KMS-11 (cell line): ENCODE measurements around the gene SORCS2.

Experiments
- H2AFZ ChIP-seq: fragments of 200-600 bp; sonication (generic); 2 replicates; pipeline ENCODE4 v1.6.1; 2016; ENCODE audit warnings: antibody characterized with exemption, mixed run types, low read depth
- H3K27ac ChIP-seq: fragments of 200-600 bp; sonication (generic); 2 replicates; pipeline ENCODE4 v1.6.1; 2016; ENCODE audit warnings: mild to moderate bottlenecking, mixed run types
- H3K27me3 ChIP-seq: fragments of 200-600 bp; sonication (generic); 2 replicates; pipeline ENCODE4 v1.6.1; 2017; ENCODE audit warnings: mild to moderate bottlenecking, low read depth, mixed run types, moderate library complexity; ENCODE audit not compliant: insufficient read depth
- H3K36me3 ChIP-seq: fragments of 200-600 bp; sonication (generic); 2 replicates; pipeline ENCODE4 v1.6.1; 2017; ENCODE audit warnings: mild to moderate bottlenecking, mixed run types; ENCODE audit not compliant: insufficient read depth
- H3K4me1 ChIP-seq: fragments of 200-600 bp; sonication (generic); 2 replicates; pipeline ENCODE4 v1.6.1; 2016; ENCODE audit warnings: mild to moderate bottlenecking, low read depth, mixed run types; ENCODE audit not compliant: poor library complexity, severe bottlenecking
- H3K4me2 ChIP-seq: fragments of 200-600 bp; sonication (generic); 2 replicates; pipeline ENCODE4 v1.7.0; 2016; ENCODE audit warnings: mild to moderate bottlenecking, mixed run types
- H3K4me3 ChIP-seq: fragments of 200-600 bp; sonication (generic); IDR thresholded peaks from 2 replicates; pipeline ENCODE4 v1.6.1; 2017; ENCODE audit warnings: low read depth, low read length, mixed read lengths; ENCODE audit not compliant: insufficient read depth
- H3K79me2 ChIP-seq: fragments of 200-600 bp; sonication (generic); 2 replicates; pipeline ENCODE4 v1.6.1; 2016; ENCODE audit warnings: low read depth, mixed run types; ENCODE audit not compliant: insufficient read depth
- H3K9ac ChIP-seq: fragments of 200-600 bp; sonication (generic); 2 replicates; pipeline ENCODE4 v1.6.1; 2016; ENCODE audit warnings: mild to moderate bottlenecking, mixed run types
- H4K20me1 ChIP-seq: fragments of 200-600 bp; sonication (generic); 2 replicates; pipeline ENCODE4 v1.6.1; 2016; ENCODE audit warnings: mild to moderate bottlenecking, mixed run types; ENCODE audit not compliant: insufficient read depth
- CTCF ChIP-seq: fragments of 200-600 bp; sonication (generic); conservative IDR thresholded peaks from 2 replicates; pipeline ENCODE4 v1.6.1; 2017; ENCODE audit warnings: low read depth, mild to moderate bottlenecking, antibody characterized with exemption, low read length, moderate library complexity, mixed read lengths

Gene SORCS2

DNA sequence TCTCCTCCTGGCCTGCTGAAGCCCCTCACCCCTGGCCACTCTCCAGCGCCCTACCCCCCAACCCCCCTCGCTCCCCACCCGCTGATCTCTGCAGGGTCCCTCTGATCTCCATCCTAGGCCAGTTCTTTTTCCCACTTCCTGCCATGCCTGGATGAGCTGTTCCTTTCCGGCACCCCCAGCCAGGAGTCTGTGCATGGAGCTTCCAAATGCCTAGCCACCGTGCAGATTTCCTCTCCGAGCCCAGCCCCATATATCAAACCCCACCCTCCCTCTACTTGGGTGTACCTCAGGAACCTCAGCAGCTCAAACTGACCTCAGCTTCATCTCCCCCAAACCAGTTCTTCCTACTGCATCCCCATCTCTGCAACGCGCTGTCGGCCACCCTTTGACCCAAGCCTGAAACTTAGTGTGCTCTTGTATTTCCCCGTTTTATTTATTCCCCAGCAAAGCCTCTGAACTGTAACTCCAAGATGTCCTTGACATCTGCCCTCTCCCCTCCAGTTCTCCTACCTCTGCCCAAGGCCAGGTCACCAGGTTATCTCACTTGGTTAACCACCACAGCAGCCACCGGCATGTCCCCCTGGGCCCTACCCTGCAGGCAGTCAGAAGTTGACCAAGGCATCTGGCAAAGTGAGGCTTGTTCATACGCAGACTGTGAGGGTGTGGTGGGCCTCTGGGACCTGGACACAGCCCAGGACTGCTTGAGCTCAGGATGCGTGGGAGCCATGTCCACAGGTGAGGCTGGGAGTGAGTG lies 437.3 kb downstream of the SORCS2 start:
- Histone ChIP-seq H3K9ac (no peak overlapping the region), H2AFZ (no peak overlapping the region), H3K27ac (no peak overlapping the region), H3K79me2 (no peaks in the 10 kb centered on the region), H3K27me3 (no peaks in the 10 kb centered on the region), H3K36me3 (no peaks in the 10 kb centered on the region), H4K20me1 (no peaks in the 10 kb centered on the region), H3K4me3 (no peak overlapping the region), H3K4me2 (no peak overlapping the region), H3K4me1 (no peaks in the 10 kb centered on the region)
- no peak for TF ChIP-seq CTCF

DNA sequence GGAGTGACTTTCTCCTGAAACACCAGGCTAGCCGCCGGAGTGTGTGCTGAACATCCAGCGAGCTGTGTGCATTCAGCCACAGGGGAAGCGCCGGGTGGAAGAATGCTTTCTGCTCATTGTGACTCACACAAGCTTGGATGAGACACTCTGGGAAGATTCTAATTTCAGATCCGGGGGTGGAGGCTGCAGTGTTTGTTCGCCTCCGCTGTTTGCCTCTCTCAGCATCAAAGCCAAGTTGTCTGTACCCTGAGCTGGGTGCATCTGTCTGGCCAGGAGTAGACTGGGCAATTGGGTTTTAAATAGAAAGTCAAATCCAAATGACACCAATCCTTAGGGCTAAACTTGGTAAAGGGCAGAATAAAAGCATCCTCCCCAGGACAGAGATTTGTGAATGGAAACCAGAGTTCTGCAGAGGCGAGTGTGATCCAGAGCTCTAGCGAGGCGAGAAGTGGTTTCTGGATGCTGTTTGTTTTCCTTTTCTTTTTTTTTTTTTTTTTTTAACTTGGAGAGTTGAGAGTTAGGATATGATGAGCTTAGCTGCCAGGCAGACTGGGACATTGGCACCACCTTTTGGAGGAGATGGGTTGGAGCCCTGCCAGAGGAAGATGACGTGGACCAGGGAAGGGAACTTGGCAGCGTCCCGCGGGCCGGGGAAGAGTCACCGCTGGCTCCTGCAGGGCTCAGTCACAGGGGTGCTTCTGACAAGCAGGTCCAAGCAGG lies 438.4 kb downstream of the SORCS2 start:
- no peak overlapping the region for H3K9ac ChIP-seq
- no peak overlapping the region for H3K4me2 ChIP-seq

GRCh38 chr4:7631288-7632014 lies 439.1 kb downstream of the SORCS2 start:
- Histone ChIP-seq H3K4me2 (no peak overlapping the region), H3K9ac (no peak overlapping the region), H4K20me1 (no peaks in the 10 kb centered on the region), H3K79me2 (no peaks in the 10 kb centered on the region), H3K36me3 (no peaks in the 10 kb centered on the region), H3K27ac (no peak overlapping the region), H3K4me3 (no peak overlapping the region), H3K4me1 (no peaks in the 10 kb centered on the region), H2AFZ (no peak overlapping the region), H3K27me3 (no peaks in the 10 kb centered on the region)
- TF ChIP-seq CTCF: no peak

More for the DNA sequence above, 438.4 kb downstream of the SORCS2 start:
- Histone ChIP-seq H3K4me3 (no peak overlapping the region), H3K36me3 (no peaks in the 10 kb centered on the region), H3K27ac (no peak overlapping the region), H3K27me3 (no peaks in the 10 kb centered on the region), H3K79me2 (no peaks in the 10 kb centered on the region), H2AFZ (no peak overlapping the region), H3K4me1 (no peaks in the 10 kb centered on the region), H4K20me1 (no peaks in the 10 kb centered on the region)
- no peak for TF ChIP-seq CTCF

DNA sequence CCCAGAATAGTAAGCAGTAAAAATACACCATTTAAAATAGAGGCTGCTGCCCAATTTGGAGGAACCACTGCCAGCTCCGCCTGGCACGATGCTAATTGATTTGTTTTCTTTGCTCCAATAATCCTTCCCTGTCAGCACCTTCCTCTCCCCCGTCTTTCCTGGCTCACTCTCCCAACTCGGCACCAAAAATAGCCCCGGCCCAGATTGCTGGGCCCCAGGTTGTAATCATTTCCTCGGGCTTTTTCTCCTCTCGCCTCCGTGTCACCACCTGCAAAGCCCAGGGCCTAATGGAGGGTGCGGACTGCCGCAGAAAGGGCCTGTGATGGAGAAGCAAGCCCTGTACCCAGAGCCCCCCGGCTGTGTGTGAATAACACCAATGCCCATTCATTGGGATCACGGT lies 440.0 kb downstream of the SORCS2 start:
- no peaks in the 10 kb centered on the region for H3K79me2 ChIP-seq
- no peak overlapping the region for H3K27ac ChIP-seq
- H3K27me3 ChIP-seq: no peaks in the 10 kb centered on the region
- H2AFZ ChIP-seq: no peak overlapping the region
- no peaks in the 10 kb centered on the region for H4K20me1 ChIP-seq
- no peaks in the 10 kb centered on the region for H3K4me1 ChIP-seq
- no peak overlapping the region for H3K9ac ChIP-seq
- no peak overlapping the region for H3K4me3 ChIP-seq
- no peak for TF ChIP-seq CTCF
- no peaks in the 10 kb centered on the region for H3K36me3 ChIP-seq
- no peak overlapping the region for H3K4me2 ChIP-seq
